ENCODE results near the gene PCSK2. TPM values are rescaled to one million over a fixed set of nuclear protein-coding genes. Genes with fewer than 3 reads are reported as not detected.

Gene PCSK2
- total and polyA plus RNA-seq, 2 donors (not counting 3 experiments of a cell fraction or from before 2014, with no cell fraction given): not detected

GRCh38 chr20:17525132-17525531, 298.3 kb downstream of the PCSK2 start:
- ChIA-PET POLR2A (no interaction called here), CTCF (interaction anchor here (1.2 kb wide), 1 partner anchor 20 kb away, joined by 4 read pairs; no protein-coding TSS in a partner anchor)
- dilution Hi-C loops (cut with MboI; ENCODE audit: extremely low pct_ligation_motif_present, low sequenced_read_pairs): no loop called here
- H3K27me3 ChIP-seq (ENCODE audit: control insufficient read depth in 2 of 2, insufficient read depth in 2 of 2, low read length in 2 of 2): no peaks in the 10 kb centered on the region
- H3K9me3 ChIP-seq (replicated peaks; ENCODE audit: control insufficient read depth, insufficient read depth, low read length): no peaks in the 10 kb centered on the region
- no peak for DNase-seq (ENCODE audit: low read depth, low spot score)
- H3K27ac ChIP-seq (ENCODE audit: insufficient read depth, low read depth, low read length): no peak overlapping the region
- H3K9ac ChIP-seq (replicated peaks; ENCODE audit: extremely low read depth, insufficient read depth, low read length): no peak overlapping the region
- no peak for FAIRE-seq
- BruUV-seq (replicated peaks): no TSS peak
- no peak for TF ChIP-seq CTCF (IDR thresholded peaks at IDR 0.05; ENCODE audit: extremely low read depth in 1 of 2, insufficient read depth in 1 of 2, low read depth in 1 of 2, low read length in 2 of 2)
- TF ChIP-seq JUN (IDR thresholded peaks at IDR 0.05; ENCODE audit: borderline replicate concordance, insufficient read depth, insufficient read length, low read depth): no peak
- TF ChIP-seq POLR2A (IDR thresholded peaks at IDR 0.05; ENCODE audit: low read depth, low read length): no peak
- no peak for TF ChIP-seq GATA2 (IDR thresholded peaks at IDR 0.05; ENCODE audit: insufficient read depth, insufficient read length, low read depth, low read length)
- TF ChIP-seq EZH2 (IDR thresholded peaks at IDR 0.05; ENCODE audit: borderline replicate concordance, low read depth, low read length, severe bottlenecking): no peak
- no peak for TF ChIP-seq FOS (IDR thresholded peaks at IDR 0.05; ENCODE audit: borderline replicate concordance, insufficient read depth, low read length)
- no peak for TF ChIP-seq MYC (IDR thresholded peaks at IDR 0.05; ENCODE audit: low read depth, low read length)
- no peak for TF ChIP-seq MAX (IDR thresholded peaks at IDR 0.05; ENCODE audit: insufficient read depth, insufficient read length)
- no peak for TF ChIP-seq POLR2AphosphoS5 (IDR thresholded peaks at IDR 0.05; ENCODE audit: insufficient read depth, low read depth, low read length)
- H3K36me3 ChIP-seq (ENCODE audit: control insufficient read depth in 2 of 2, extremely low read depth in 1 of 2, insufficient read depth in 2 of 2, low read length in 2 of 2): no peaks in the 10 kb centered on the region
- H3K9me1 ChIP-seq (replicated peaks; ENCODE audit: control insufficient read depth, extremely low read depth, insufficient read depth, low read length): no peaks in the 10 kb centered on the region
- H3K4me1 ChIP-seq (ENCODE audit: control insufficient read depth, extremely low read depth, insufficient read depth, low read length): peaks cover 14% of the 10 kb centered on the region
- intact Hi-C loops (cut with micrococcal nuclease): no loop called here
- no peak overlapping the region for H2AFZ ChIP-seq (ENCODE audit: low read depth, low read length)
- H3K79me2 ChIP-seq (ENCODE audit: control insufficient read depth, insufficient read depth, low read length): no peaks in the 10 kb centered on the region
- H3K4me2 ChIP-seq (ENCODE audit: insufficient read depth, low read length): no peak overlapping the region
- no peak overlapping the region for H3K4me3 ChIP-seq (replicated peaks in 1 of 3; ENCODE audit: insufficient read depth in 1 of 3, low read depth in 1 of 3, low read length in 3 of 3)
- H4K20me1 ChIP-seq (replicated peaks; ENCODE audit: control insufficient read depth, extremely low read depth, insufficient read depth, low read length): no peaks in the 10 kb centered on the region

All from endothelial cell of umbilical vein (primary cell).